ENCODE measurements around the gene MMP15. TPM values are rescaled to one million over a fixed set of nuclear protein-coding genes. Genes with fewer than 3 reads are reported as not detected.

The MMP15 gene
- total RNA-seq, 1 donor from 2014 or later = 38.9 TPM

DNA sequence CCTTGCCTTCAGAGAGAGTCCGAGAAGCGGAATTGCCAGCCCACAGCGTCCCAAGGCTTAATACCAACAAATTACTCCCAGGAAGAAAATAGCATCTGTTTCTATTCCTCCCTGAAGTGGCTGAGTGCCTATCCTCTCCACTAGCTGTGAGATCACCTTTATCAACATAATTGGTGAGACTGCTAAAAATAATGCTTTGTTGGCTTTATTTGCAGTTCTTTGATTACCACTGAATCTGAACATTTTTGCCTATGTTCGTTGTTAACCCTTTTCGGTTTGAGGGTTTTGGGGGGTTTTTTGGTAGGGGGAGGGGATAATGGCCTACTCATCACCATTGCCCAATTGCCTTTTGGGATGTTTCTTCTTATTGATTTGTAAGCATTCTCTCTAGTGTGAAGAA lies 31.0 kb downstream of the MMP15 start:
- Mint-ChIP-seq H3K27ac (ENCODE audit: unreplicated experiment) (no peak overlapping the region), H3K4me3 (peak overlapping the region; percentile 68), H3K4me1 (peaks cover 34% of the 10 kb centered on the region), H3K36me3 (ENCODE audit: low read depth) (no peaks in the 10 kb centered on the region), H3K9me3 (no peaks in the 10 kb centered on the region), H3K27me3 (ENCODE audit: low read depth) (no peaks in the 10 kb centered on the region)
- TF ChIP-seq, protein P1, sequence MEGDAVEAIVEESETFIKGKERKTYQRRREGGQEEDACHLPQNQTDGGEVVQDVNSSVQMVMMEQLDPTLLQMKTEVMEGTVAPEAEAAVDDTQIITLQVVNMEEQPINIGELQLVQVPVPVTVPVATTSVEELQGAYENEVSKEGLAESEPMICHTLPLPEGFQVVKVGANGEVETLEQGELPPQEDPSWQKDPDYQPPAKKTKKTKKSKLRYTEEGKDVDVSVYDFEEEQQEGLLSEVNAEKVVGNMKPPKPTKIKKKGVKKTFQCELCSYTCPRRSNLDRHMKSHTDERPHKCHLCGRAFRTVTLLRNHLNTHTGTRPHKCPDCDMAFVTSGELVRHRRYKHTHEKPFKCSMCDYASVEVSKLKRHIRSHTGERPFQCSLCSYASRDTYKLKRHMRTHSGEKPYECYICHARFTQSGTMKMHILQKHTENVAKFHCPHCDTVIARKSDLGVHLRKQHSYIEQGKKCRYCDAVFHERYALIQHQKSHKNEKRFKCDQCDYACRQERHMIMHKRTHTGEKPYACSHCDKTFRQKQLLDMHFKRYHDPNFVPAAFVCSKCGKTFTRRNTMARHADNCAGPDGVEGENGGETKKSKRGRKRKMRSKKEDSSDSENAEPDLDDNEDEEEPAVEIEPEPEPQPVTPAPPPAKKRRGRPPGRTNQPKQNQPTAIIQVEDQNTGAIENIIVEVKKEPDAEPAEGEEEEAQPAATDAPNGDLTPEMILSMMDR (conservative IDR thresholded peaks at IDR 0.05) = no peak
- no peak for DNase-seq (ENCODE audit: low read depth, low spot score)

DNA sequence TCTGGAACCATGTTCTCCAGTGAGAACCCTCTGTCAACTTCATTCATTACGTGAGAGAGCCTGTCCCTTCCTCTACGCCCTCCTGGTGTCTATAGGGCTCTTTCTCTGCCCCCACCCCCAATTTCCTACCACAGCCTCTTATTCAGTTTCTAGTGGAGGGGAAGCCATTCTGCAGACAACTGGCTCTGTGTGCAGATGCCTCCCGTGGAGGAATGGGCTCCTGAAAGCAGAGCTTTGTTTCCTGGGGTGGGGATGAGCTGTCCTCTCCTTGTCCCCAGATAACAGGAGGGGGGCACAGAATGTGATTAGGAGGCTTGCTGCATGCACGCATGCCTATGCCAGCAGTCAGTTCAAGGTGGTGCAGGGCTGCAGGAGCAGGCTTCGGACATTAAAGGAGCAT lies 31.6 kb downstream of the MMP15 start:
- Mint-ChIP-seq H3K27me3 (ENCODE audit: low read depth) (no peaks in the 10 kb centered on the region), H3K4me1 (peaks cover 34% of the 10 kb centered on the region)

DNA sequence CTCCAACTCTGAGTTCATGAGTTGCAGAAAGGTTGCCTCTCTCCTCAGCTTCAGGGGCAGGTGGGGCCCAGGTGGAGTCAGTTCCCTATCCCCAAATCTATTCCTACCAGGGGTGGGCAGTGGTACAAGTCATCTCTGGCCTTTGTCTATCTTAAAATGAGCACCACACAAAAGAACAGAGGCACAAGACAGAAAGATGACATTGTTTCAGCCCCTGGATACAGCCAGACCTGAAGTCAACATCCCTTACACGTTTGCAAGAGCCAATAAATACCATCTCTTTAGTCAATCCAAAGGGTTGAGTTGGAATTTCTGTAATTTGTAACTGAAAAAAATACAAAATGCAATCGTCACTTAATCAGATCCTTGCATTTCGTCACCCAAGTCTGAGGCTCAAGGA lies 32.2 kb downstream of the MMP15 start:
- H3K4me3 Mint-ChIP-seq = no peak overlapping the region

More for the DNA sequence above, 31.6 kb downstream of the MMP15 start:
- Mint-ChIP-seq H3K9me3 (no peaks in the 10 kb centered on the region), H3K36me3 (ENCODE audit: low read depth) (no peaks in the 10 kb centered on the region), H3K27ac (ENCODE audit: unreplicated experiment) (peak overlapping the region; percentile 35), H3K4me3 (peak overlapping the region; percentile 68)
- DNase-seq (ENCODE audit: low read depth, low spot score) = no peak
- TF ChIP-seq, protein P1 (conservative IDR thresholded peaks at IDR 0.05) = no peak

DNA sequence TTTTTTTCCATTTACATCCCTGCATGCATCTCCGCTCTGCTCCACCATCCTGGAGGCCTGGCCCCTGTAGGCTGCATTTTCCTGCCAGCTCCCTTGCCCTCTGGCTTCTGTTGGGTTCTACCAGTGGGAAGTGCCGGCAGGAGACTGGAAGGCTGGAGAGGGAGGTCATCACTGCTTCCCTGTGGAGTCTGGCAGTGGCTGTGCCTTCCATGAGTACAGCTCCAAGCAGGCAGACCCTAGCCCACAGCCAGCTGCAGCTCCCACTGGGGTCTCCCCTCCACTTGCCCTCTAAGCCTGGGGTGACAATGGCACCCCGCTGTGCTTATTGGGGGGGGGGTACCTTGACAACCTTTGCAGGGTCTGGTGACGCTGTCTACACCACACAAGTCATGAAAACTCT lies 37.3 kb downstream of the MMP15 start:
- Mint-ChIP-seq H3K36me3 (ENCODE audit: low read depth) (no peaks in the 10 kb centered on the region), H3K27me3 (ENCODE audit: low read depth) (no peaks in the 10 kb centered on the region), H3K27ac (ENCODE audit: unreplicated experiment) (no peak overlapping the region)

More for the DNA sequence above, 32.2 kb downstream of the MMP15 start:
- no peak overlapping the region for H3K27ac Mint-ChIP-seq (ENCODE audit: unreplicated experiment)
- no peaks in the 10 kb centered on the region for H3K27me3 Mint-ChIP-seq (ENCODE audit: low read depth)
- H3K36me3 Mint-ChIP-seq (ENCODE audit: low read depth) = no peaks in the 10 kb centered on the region
- H3K9me3 Mint-ChIP-seq = no peaks in the 10 kb centered on the region
- TF ChIP-seq, protein P1 (conservative IDR thresholded peaks at IDR 0.05) = no peak
- H3K4me1 Mint-ChIP-seq = peaks cover 37% of the 10 kb centered on the region
- DNase-seq (ENCODE audit: low read depth, low spot score) = no peak

DNA sequence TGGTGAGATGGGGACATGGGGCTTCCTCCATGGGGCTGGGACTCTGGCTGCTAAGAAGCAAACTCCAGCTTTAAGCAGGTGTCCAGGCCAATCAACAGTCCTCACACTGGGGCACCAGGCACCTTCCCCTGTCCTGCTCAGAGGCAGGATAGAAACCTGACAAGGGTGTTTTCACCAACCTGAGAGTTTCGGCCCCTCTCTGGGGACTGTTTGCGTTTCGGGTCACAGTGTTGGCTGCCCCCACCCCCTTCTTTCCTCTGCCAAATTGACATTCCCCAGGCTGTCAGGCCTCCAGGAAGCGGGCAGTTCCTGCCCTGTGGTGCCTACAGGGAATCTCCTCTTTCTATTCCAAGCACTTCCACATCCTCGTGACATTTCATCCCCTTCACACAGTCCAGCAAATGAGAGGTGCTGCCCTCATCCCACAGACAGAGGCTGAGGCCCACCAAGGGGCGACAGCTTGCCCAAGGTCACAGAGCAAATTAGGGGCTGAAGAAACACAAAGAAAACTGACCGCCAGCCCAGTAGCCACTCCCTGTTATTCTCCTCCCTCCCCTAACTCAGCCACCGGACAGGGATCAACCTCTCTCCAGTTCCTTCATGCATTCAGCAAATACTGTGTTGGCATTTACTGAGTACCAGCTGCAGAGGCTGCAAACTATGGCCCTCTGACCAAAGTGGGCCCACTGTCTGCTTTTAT lies 38.0 kb downstream of the MMP15 start:
- peaks cover 20% of the 10 kb centered on the region for H3K4me1 Mint-ChIP-seq
- H3K9me3 Mint-ChIP-seq = no peaks in the 10 kb centered on the region
- no peaks in the 10 kb centered on the region for H3K27me3 Mint-ChIP-seq (ENCODE audit: low read depth)
- H3K36me3 Mint-ChIP-seq (ENCODE audit: low read depth) = no peaks in the 10 kb centered on the region
- TF ChIP-seq, protein P1 (conservative IDR thresholded peaks at IDR 0.05) = no peak
- H3K4me3 Mint-ChIP-seq = peak overlapping the region; percentile 22
- H3K27ac Mint-ChIP-seq (ENCODE audit: unreplicated experiment) = peak overlapping the region; percentile 96
- no peak for DNase-seq (ENCODE audit: low read depth, low spot score)

More for the DNA sequence above, 37.3 kb downstream of the MMP15 start:
- Mint-ChIP-seq H3K9me3 (no peaks in the 10 kb centered on the region), H3K4me1 (peaks cover 26% of the 10 kb centered on the region), H3K4me3 (peak overlapping the region; percentile 4)
- TF ChIP-seq, protein P1 (conservative IDR thresholded peaks at IDR 0.05) = no peak
- no peak for DNase-seq (ENCODE audit: low read depth, low spot score)

Data from neural crest cell (in vitro differentiated cells).